A549 (cell line): ENCODE data around the gene KRTAP4-5. TPM values are rescaled to one million over a fixed set of nuclear protein-coding genes. Genes with fewer than 3 reads are reported as not detected.
"Not testable (repeated sequence)": the region's sequence is repeated elsewhere in the genome, so short reads cannot be mapped to it uniquely, and the experiment has no call there.

Experiments used
- ATAC-seq, 2 experiments: fragments of 200-7000 bp in 1 of 2; fragments of >200 bp in 1 of 2; cut with Nextera tagmentation in 1 of 2; cut with Tn5 transposase in 1 of 2; 3 replicates each; pipeline versions ENCODE4 v1.8.0 to v1.9.1; 2018 to 2020; ENCODE audit warnings: mild to moderate bottlenecking in 1 of 2, moderate library complexity in 1 of 2
- CTCF ChIA-PET: fragments of 300-600 bp; sonication (Branson Sonifier 250); formaldehyde crosslinking; extraction: SDS; loops from one replicate; lab custom pipeline; 2021; ENCODE audit warnings: antibody characterized with exemption, inconsistent platforms; lab: Yijun Ruan, JAX
- POLR2A ChIA-PET: fragments of 350-600 bp; formaldehyde crosslinking; extraction: SDS; loops from one replicate; lab custom pipeline; 2021; ENCODE audit warnings: antibody characterized with exemption, inconsistent platforms; lab: Yijun Ruan, JAX
- DNase-seq, 2 experiments: peaks; one replicate each; pipeline versions ENCODE4 v3.0.0 to v3.0.0-alpha.2; 2011 to 2016; ENCODE audit warnings: low read depth in 1 of 2, low spot score in 1 of 2
- FAIRE-seq: peaks from 2 replicates; lab custom pipeline; 2011; peaks lifted over from hg19 to GRCh38; lab: Jason Lieb, UNC
- H3K27ac ChIP-seq, 2 experiments: fragments of >200 bp; sonication (Bioruptor Twin); formaldehyde crosslinking; 3 replicates each; pipeline ENCODE4 v1.5.1; 2016 to 2017
- H3K4me1 ChIP-seq: fragments of >200 bp; sonication (Bioruptor Twin); formaldehyde crosslinking; 3 replicates; pipeline ENCODE4 v1.6.1; 2016
- H3K4me2 ChIP-seq: fragments of >200 bp; sonication (Bioruptor Twin); formaldehyde crosslinking; 3 replicates; pipeline ENCODE4 v1.6.1; 2016
- H3K4me3 ChIP-seq: fragments of >200 bp; sonication (Bioruptor Twin); formaldehyde crosslinking; 3 replicates; pipeline ENCODE4 v1.5.1; 2016
- H3K9me3 ChIP-seq: fragments of >200 bp; sonication (Bioruptor Twin); formaldehyde crosslinking; 3 replicates; pipeline ENCODE4 v1.6.1; 2016
- ATOH8 ChIP-seq: fragments of 250-450 bp; sonication (Bioruptor Pico); IDR thresholded peaks from 2 replicates; pipeline ENCODE4 v1.5.0; 2020; ENCODE audit warnings: low read depth, mild to moderate bottlenecking, moderate library complexity
- CBX2 ChIP-seq: fragments of 200-600 bp; sonication (generic); IDR thresholded peaks from 2 replicates; pipeline ENCODE4 v1.6.1; 2016; ENCODE audit warnings: low read depth, mild to moderate bottlenecking, borderline replicate concordance
- CEBPB ChIP-seq, 2 experiments: fragments of >200 bp in 1 of 2; sonication (Bioruptor Twin) in 1 of 2; formaldehyde crosslinking in 1 of 2; IDR thresholded peaks; 2 replicates each; pipeline ENCODE4 v1.6.1; 2012 to 2016
- FOSL2 ChIP-seq, 2 experiments: fragments of 450-650 bp in 1 of 2; fragments of >200 bp in 1 of 2; sonication (Bioruptor Twin) in 1 of 2; formaldehyde crosslinking; IDR thresholded peaks; 2 replicates each; pipeline versions ENCODE4 v1.5.0 to v1.6.1; 2016 to 2020; ENCODE audit warnings: mild to moderate bottlenecking in 1 of 2, moderate library complexity in 1 of 2
- GATA3 ChIP-seq: IDR thresholded peaks from 2 replicates; pipeline ENCODE4 v1.6.1; 2012; ENCODE audit warnings: borderline replicate concordance
- HDAC2 ChIP-seq: fragments of 200-600 bp; sonication (generic); IDR thresholded peaks from 2 replicates; pipeline ENCODE4 v1.6.1; 2016
- HOXB13 ChIP-seq: fragments of 250-450 bp; sonication (Bioruptor Pico); IDR thresholded peaks from 2 replicates; pipeline ENCODE4 v1.5.0; 2020; ENCODE audit warnings: low read depth, mild to moderate bottlenecking, moderate library complexity
- HOXB5 ChIP-seq: fragments of 250-450 bp; sonication (Bioruptor Pico); IDR thresholded peaks from 2 replicates; pipeline ENCODE4 v1.5.0; 2020; ENCODE audit warnings: mild to moderate bottlenecking, moderate library complexity
- JUNB ChIP-seq: fragments of >200 bp; sonication (Bioruptor Twin); formaldehyde crosslinking; IDR thresholded peaks from 2 replicates; pipeline ENCODE4 v1.6.1; 2016
- MAFK ChIP-seq: fragments of 450-650 bp; IDR thresholded peaks from 2 replicates; pipeline ENCODE4 v1.6.1; 2014; ENCODE audit not compliant: partially characterized antibody
- MYC ChIP-seq: IDR thresholded peaks from 2 replicates; pipeline ENCODE4 v1.6.1; 2012; ENCODE audit warnings: mild to moderate bottlenecking, inconsistent platforms, low read length, improper control_type of control experiment, borderline replicate concordance
- NFE2L2 ChIP-seq: fragments of 150-350 bp; conservative IDR thresholded peaks from 2 replicates; pipeline ENCODE4 v1.6.1; 2014; ENCODE audit warnings: low read length
- NR3C1 ChIP-seq: fragments of >200 bp; sonication (Bioruptor Twin); formaldehyde crosslinking; IDR thresholded peaks from 3 replicates; pipeline ENCODE4 v1.6.1; 2017
- POLR2AphosphoS2 ChIP-seq: conservative IDR thresholded peaks from 2 replicates; pipeline ENCODE4 v1.6.1; 2012; ENCODE audit warnings: low read length, improper control_type of control experiment, inconsistent platforms
- RARB ChIP-seq: fragments of 250-450 bp; sonication (Bioruptor Pico); IDR thresholded peaks from 2 replicates; pipeline ENCODE4 v1.8.0; 2021; ENCODE audit warnings: mild to moderate bottlenecking, moderate library complexity
- RFX5 ChIP-seq: fragments of 450-650 bp; IDR thresholded peaks from 2 replicates; pipeline ENCODE4 v1.7.1; 2014; ENCODE audit warnings: antibody characterized with exemption, mild to moderate bottlenecking, moderate library complexity
- SMC3 ChIP-seq: fragments of >200 bp; sonication (Bioruptor Twin); formaldehyde crosslinking; IDR thresholded peaks from 3 replicates; pipeline ENCODE4 v1.6.1; 2018; ENCODE audit warnings: inconsistent platforms
- TFCP2L1 ChIP-seq: fragments of 250-450 bp; sonication (Bioruptor Pico); IDR thresholded peaks from 2 replicates; pipeline ENCODE4 v1.5.0; 2021; ENCODE audit warnings: mild to moderate bottlenecking
- ZC3H11A ChIP-seq: fragments of 450-650 bp; IDR thresholded peaks from 2 replicates; pipeline ENCODE4 v1.6.1; 2014; ENCODE audit warnings: antibody characterized with exemption, mild to moderate bottlenecking
- ZFP36 ChIP-seq: fragments of 450-650 bp; IDR thresholded peaks from 2 replicates; pipeline ENCODE4 v1.6.1; 2014; ENCODE audit warnings: borderline replicate concordance; ENCODE audit not compliant: partially characterized antibody
- WGBS: methylation state at CpG from one replicate; pipeline ENCODE4 v1.1.6; 2017; ENCODE audit errors: missing lambda C conversion rate; 5-methylcytosine and 5-hydroxymethylcytosine counted together
- polyA plus RNA-seq, 4 experiments: library from polyadenylated mRNA; depleted of rRNA in 3 of 4; stranded (reverse); fragments of >200 nt; fragmentation: RNase III in 1 of 4; extraction: RNeasy Plus Mini Kit Qiagen cat#74134 plus additional on column Dnase treatment in 1 of 4; gene quantifications; 2 replicates in 3 of 4; 3 replicates in 1 of 4; pipeline ENCODE4 v1.2.3, GENCODE V29; 2011 to 2017
- TF ChIP-seq, protein P1 (sequence below): fragments of 450-650 bp; IDR thresholded peaks from 2 replicates; pipeline ENCODE4 v1.6.1; 2014; ENCODE audit warnings: antibody characterized with exemption

The KRTAP4-5 gene
- polyA plus RNA-seq, 2 of the 4 experiments (the other 2 are of a cell fraction): not detected

- POLR2A ChIA-PET: no interaction called here
Observed at GRCh38 chr17:41151525-41151924, 1.9 kb upstream of the KRTAP4-5 start.

GRCh38 chr17:41150026-41150425 lies 401 bp upstream of the KRTAP4-5 start:
- peak; percentile 18 for FAIRE-seq
- ChIA-PET POLR2A (no interaction called here), CTCF (interaction anchor here (0.7 kb wide), 1 partner anchor 381 kb away, joined by 3 read pairs; no protein-coding TSS in a partner anchor)
- TF ChIP-seq POLR2AphosphoS2 (no peak), JUNB (no peak), NFE2L2 (no peak), ZFP36 (no peak), GATA3 (no peak), FOSL2 (IDR thresholded peaks at IDR 0.05) (no peak), FOSL2 (CRISPR knock-in tag; IDR thresholded peaks at IDR 0.05) (no peak), MYC (no peak), RFX5 (no peak), RARB (CRISPR knock-in tag) (no peak), HOXB5 (CRISPR knock-in tag) (no peak), CEBPB (IDR thresholded peaks at IDR 0.05) (no peak), HDAC2 (no peak), HOXB13 (no peak)
- TF ChIP-seq, protein P1, sequence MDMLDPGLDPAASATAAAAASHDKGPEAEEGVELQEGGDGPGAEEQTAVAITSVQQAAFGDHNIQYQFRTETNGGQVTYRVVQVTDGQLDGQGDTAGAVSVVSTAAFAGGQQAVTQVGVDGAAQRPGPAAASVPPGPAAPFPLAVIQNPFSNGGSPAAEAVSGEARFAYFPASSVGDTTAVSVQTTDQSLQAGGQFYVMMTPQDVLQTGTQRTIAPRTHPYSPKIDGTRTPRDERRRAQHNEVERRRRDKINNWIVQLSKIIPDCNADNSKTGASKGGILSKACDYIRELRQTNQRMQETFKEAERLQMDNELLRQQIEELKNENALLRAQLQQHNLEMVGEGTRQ: no peak
- Histone ChIP-seq H3K9me3 (no peaks in the 10 kb centered on the region), H3K4me2 (no peak overlapping the region), H3K27ac (no peak overlapping the region), H3K4me1 (no peaks in the 10 kb centered on the region), H3K4me3 (no peak overlapping the region)
- no peak for ATAC-seq
- 78% methylated on average over 4 of the region's 4 CpGs for WGBS
- DNase-seq: no peak

More at GRCh38 chr17:41151525-41151924, 1.9 kb upstream of the KRTAP4-5 start:
- CTCF ChIA-PET: no interaction called here
- Histone ChIP-seq H3K4me1 (no peaks in the 10 kb centered on the region), H3K27ac (no peak overlapping the region), H3K4me2 (no peak overlapping the region), H3K9me3 (no peaks in the 10 kb centered on the region), H3K4me3 (no peak overlapping the region)
- peak; percentile 46 for FAIRE-seq
- ATAC-seq: no peak
- no peak for DNase-seq
- no peak for TF ChIP-seq NR3C1
- no peak for TF ChIP-seq TFCP2L1 (CRISPR knock-in tag)
- no peak for TF ChIP-seq ZC3H11A
- no peak for TF ChIP-seq ZFP36
- TF ChIP-seq MAFK: peak; percentile 71
- TF ChIP-seq SMC3: no peak
- TF ChIP-seq CBX2: no peak
- no peak for TF ChIP-seq ATOH8 (CRISPR knock-in tag)
- WGBS: 35% methylated on average over 2 of the region's 2 CpGs

- ATAC-seq, H3K4me1 ChIP-seq: not testable (repeated sequence)
- CTCF ChIA-PET: interaction anchor here (0.7 kb wide), 1 partner anchor 381 kb away, joined by 3 read pairs; no protein-coding TSS in a partner anchor
Observed at GRCh38 chr17:41148971-41149651, 514 bp downstream of the KRTAP4-5 start.

More at GRCh38 chr17:41148971-41149651, 514 bp downstream of the KRTAP4-5 start:
- DNase-seq, H3K27ac ChIP-seq, H3K4me2 ChIP-seq, H3K9me3 ChIP-seq, H3K4me3 ChIP-seq, FAIRE-seq, POLR2A ChIA-PET: not testable (repeated sequence)
- WGBS: 70% methylated on average over 10 of the region's 10 CpGs
